HG03039 (cell line): Measurements from ENCODE around the gene WSCD2.

Experiments
- ATAC-seq: cut with Tn5 transposase; IDR thresholded peaks from one replicate; pipeline ENCODE4 v1.9.1; 2021; ENCODE audit warnings: mild to moderate bottlenecking, moderate library complexity; ENCODE audit not compliant: unreplicated experiment

Gene WSCD2

DNA sequence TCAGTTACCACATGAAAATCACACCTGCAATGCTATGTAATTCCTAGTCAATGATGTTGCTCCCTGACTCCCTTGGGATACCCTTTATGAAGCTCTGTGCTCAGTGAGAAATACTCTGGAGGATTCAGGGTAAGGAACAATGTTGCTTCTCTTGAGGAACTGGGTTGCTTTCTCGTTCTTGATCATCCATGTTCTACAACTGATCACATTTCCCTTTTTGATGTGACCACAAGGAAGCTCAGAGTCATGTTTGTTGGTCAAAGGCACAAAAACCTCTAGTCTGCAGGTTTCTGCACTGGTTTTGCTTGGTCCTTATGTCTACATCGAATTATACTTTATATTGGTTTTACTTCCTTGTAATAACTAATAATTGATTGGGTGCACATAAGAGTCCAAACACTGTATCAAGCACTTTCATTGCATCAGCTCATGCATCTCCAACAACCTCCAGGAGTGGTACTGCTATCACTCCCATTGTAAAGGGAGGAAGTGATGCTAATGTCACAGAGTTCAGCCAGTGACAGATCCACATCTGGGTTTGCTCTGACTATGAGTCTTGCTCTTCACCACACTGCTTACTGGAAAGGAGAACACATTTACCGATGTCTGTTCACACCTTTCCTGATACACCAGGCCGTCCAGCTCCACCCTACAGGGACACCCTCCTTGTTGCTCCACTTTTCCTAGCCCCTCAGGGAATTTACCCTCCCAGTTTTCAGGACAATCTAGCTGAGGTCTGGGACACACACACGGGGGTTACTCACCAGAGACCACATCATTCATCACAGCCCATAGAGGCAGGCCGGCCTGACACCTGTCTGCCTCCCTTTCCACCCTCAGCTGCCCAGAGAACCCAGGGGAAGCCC, 169.0 kb downstream of the WSCD2 start:
- ATAC-seq = no peak

GRCh38 chr12:108298761-108299275, 169.7 kb downstream of the WSCD2 start:
- ATAC-seq = no peak

DNA sequence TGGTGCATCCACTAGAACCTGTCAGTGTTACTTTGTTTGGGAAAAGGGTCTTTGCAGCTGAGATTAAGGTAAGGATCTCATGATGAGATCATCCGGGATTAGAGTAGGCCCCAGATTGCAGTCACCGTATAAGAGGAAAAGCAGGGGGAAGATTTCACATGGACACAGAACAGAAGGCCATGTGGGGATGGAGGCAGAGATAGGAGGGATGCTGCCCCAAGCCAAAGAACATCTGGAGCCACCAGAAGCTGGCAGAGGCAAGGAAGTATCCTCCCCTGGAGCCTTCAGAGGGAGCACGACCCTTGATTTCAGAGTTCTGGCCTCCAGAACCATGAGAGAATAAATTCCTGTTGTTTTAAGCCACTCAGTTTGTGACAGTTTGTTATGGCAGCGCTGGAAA, 170.4 kb downstream of the WSCD2 start:
- no peak for ATAC-seq
